HCEC 1CT (cell line): Measurements from ENCODE around the gene STN1.

Experiments used
- DNase-seq: peaks from one replicate; pipeline ENCODE4 v3.0.0-alpha.2; 2017

The STN1 gene

DNA sequence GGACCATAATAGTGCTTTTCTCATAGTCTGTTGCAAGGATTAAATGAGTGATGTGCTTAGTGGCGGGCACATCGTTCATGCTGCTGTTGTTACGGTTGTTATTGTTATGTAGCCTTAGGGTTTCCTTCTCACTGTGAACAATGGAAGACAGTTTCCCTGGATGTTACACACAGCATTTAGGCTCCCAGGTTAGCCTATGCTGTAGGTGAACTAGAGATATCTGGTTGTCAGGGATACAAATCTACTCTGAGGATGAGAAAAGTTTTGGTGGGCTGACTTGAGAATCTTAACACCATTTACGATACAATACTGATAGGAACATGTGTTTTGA is 77.3 kb downstream of the STN1 start:
- DNase-seq: no peak

DNA sequence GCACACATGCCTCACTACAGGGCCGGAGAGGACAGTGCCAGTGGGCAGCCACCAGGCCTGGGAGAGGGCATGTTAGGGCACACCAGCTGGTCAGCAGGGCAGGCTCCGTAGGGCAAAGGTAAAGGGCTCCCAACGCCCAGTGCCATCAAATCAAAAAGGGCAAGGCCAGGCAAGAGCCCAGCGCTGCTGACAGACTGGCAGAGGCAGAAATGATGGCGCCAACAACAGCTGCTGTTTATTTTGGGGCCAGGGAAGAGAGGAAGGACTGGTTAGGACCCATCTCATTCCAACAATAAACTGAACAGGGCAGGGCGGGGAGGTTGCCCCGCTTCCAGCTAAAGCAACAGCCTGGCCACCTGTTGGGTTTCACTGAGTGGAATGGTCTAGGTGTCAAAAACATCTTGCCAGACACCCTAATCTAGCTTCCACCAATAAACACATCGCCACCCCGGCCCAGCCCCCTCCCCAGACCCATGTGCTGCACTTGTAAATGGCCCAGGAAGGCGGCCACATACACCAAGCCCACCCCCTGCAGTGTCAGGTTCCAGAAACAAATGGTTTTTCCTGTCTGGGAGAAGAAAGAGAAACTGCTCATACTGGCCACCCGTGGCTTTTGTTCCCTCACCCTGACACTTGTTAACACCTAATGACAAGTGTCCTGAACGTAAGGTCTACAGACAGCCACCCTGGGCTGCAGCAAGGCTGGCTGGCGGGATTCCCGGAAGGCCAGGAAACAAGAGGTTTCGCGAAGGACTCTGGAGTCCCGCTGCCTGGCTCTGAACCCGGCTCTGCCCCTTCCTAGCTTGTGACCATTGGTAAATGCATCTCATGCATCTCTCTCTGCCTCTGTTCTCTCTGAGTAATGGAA is 77.9 kb downstream of the STN1 start:
- DNase-seq: no peak

GRCh38 chr10:103839519-103839871 is 78.5 kb downstream of the STN1 start:
- DNase-seq: no peak

GRCh38 chr10:103838862-103839518 is 79.0 kb downstream of the STN1 start:
- DNase-seq: no peak

GRCh38 chr10:103838070-103838395 is 80.0 kb downstream of the STN1 start:
- no peak for DNase-seq

DNA sequence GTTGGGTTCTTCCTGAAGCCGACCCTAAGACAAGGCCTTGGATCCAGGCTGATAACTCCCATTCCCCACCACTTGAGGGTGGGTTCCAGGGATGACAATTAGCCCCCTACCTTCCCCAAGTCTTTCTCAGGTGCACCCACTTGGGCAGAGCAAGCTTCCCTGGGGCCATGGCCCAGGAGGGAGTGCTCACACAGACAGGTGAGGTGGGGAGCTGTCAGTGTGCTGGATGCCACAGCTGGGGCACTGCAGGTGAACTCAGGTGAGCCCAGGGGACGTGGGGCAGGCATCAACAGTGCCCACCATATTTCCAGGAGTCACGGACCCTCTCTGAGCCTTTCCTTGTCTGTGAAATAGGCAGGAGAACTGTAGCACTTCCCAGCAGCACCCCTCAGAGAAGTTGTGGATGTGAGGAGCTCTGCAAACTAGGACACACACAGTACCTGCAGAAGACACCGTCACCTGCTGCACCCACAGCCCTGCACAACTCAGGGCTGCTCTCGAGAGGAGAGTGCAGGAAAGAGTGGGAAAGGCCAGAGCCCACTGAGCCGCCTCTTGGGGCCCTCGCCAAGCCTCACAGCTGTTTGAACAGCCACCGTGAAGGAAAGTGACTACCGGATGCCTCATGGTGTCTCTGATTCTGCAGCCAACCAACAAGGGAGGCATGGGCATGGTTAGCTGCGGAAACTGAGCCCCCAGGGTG is 80.5 kb downstream of the STN1 start:
- DNase-seq: no peak

GRCh38 chr10:103836861-103837260 is 81.1 kb downstream of the STN1 start:
- DNase-seq: no peak

DNA sequence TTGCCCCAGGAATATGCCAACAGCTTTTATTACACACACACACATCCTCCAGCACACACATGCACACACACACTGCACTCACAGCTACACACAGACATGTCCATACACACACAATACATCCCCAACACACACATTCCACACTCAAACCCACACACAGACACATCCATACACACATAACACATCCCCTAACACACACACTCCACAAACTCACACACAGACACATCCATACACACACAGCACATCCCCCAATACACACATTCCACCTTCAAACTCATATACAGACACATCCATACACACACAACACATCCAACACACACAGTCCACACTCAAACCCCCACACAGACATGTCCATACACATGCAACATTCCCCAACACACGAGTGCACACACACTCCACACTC is 81.7 kb downstream of the STN1 start:
- no peak for DNase-seq

DNA sequence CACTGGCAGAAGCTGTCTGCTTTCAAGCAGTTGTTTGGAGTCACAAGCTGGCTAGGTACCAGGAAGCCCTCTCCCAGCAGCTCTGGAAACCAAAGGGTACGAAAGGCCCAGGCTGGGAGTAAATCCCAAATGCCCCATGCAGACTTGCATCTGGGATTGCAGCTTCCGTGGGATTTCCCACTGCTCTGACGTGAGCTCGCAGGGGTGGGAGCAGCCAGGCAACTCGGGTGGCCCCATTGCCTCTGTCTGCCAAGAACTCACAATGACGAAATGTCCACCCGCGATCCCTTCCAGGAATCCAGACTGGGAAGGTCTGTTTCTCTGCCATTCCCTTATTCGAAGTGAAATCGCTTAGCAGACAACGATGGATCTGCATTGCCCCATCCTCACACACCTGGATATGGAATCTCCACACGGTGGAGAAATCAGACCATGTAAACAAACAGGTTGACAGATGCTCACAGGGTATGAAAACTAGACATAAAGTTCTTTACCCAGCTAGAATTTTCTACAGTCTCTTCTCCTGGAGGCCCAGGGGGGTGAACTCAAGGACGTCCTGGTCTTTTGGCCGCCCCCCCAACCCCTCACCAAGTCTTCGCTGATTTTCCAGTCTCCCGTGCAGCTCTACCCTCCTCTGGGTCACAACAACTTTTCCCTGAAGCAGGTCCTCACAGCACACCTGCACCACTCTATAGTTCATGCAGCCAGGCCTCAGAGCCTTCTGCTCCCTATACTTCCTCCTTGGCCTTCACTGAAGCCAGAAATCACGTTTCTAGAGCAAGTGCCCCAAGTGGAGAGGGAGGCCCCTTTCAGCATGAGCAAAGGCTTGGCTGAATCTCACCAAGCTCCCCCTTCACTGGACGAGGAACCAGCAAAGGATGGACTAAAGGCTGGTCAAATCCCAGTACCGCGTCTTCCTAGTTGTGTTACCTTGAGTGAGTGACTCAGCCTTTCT is 82.6 kb downstream of the STN1 start:
- DNase-seq: no peak

DNA sequence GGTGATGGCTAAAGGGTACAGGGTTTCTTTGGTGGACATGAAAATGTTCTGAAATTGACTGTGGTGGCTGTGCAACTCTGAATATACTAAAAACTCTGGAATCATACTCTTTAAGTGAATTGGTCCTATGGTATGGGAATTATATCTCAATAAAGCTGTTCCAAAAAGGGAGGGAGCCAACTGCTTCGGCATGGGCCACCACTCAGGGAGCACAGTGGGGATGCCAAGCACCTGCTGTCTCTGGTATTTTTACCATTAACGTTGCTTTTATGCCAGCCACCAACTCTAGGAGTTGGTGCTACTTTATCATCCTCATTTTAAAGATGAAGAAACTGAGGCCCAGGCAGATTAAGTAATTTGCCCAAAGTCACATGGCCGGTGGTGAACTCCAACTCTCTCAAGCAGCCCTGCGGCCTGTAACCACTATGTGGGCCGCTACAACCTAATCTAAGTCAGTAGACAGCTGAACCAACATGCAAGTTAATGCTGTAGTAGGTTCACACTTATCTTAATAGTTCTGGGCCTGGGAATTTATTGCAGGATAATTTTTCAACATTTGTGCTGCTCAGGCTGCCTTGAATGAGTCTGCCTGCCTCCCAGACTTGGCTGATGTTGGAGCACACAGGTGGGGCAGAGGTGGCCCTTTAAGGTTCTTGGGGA is 83.4 kb downstream of the STN1 start:
- DNase-seq: no peak

DNA sequence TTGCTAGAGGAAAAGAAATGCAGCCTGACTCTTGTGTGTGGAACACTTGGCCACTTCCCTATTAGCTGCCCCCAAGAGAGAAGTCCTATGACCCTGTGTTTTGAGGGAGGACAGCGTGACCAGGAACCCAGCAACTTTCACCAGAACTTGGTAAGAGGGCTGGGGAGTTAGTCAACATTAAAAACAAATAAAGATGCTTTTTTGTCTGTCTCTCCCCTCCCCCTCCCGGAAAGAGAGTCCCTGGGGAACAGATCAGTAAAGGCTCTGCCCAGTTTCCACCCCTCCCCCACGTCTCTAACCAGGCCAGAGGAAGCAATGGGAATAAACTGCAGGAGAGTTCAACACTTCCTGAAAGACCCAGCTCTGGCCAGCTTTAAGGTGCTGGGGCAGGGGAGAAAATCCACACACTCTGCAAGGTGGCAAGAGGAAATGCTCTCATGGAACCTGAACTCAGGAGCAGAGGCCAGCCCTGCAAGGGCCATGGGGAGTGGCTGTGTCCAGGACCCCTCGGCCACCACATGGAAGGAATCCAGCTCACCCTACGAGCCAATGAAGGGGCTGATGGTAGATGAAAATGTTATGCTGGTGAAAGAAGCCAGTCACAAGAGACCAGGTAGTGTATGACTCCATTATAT is 84.1 kb downstream of the STN1 start:
- no peak for DNase-seq

GRCh38 chr10:103832806-103833205 is 85.2 kb downstream of the STN1 start:
- DNase-seq: no peak
